ENCODE measurements around the gene GPR35.

GPR35 gene

GRCh38 chr2:240635121-240635997, 10.1 kb downstream of the GPR35 start:
- DNase-seq (ENCODE audit: extremely low spot score, insufficient read length, low read depth), result no peak
- FAIRE-seq, result no peak

GRCh38 chr2:240635998-240636547, 10.8 kb downstream of the GPR35 start:
- FAIRE-seq (no peak), DNase-seq (ENCODE audit: extremely low spot score, insufficient read length, low read depth) (no peak)

GRCh38 chr2:240636563-240637115, 11.4 kb downstream of the GPR35 start:
- no peak for FAIRE-seq
- no peak for DNase-seq (ENCODE audit: extremely low spot score, insufficient read length, low read depth)

GRCh38 chr2:240637116-240637900, 12.0 kb downstream of the GPR35 start:
- DNase-seq (ENCODE audit: extremely low spot score, insufficient read length, low read depth), result no peak
- FAIRE-seq, result no peak

GRCh38 chr2:240637901-240638345, 12.6 kb downstream of the GPR35 start:
- DNase-seq (ENCODE audit: extremely low spot score, insufficient read length, low read depth) (no peak), FAIRE-seq (no peak)

GRCh38 chr2:240638512-240639160, 13.4 kb downstream of the GPR35 start:
- no peak for DNase-seq (ENCODE audit: extremely low spot score, insufficient read length, low read depth)
- FAIRE-seq, result no peak

- no peak for DNase-seq (ENCODE audit: extremely low spot score, insufficient read length, low read depth)
- FAIRE-seq, result no peak
Measured at GRCh38 chr2:240639566-240639965, 14.3 kb downstream of the GPR35 start.

- FAIRE-seq (no peak), DNase-seq (ENCODE audit: extremely low spot score, insufficient read length, low read depth) (no peak)
Measured at GRCh38 chr2:240640939-240641338, 15.7 kb downstream of the GPR35 start.

- FAIRE-seq (no peak), DNase-seq (ENCODE audit: extremely low spot score, insufficient read length, low read depth) (no peak)
Measured at GRCh38 chr2:240642061-240642805, 17.0 kb downstream of the GPR35 start.

GRCh38 chr2:240642806-240643092, 17.5 kb downstream of the GPR35 start:
- no peak for FAIRE-seq

GRCh38 chr2:240643093-240643810, 18.0 kb downstream of the GPR35 start:
- DNase-seq (ENCODE audit: extremely low spot score, insufficient read length, low read depth) (no peak), FAIRE-seq (no peak)

More at GRCh38 chr2:240642806-240643092, 17.5 kb downstream of the GPR35 start:
- no peak for DNase-seq (ENCODE audit: extremely low spot score, insufficient read length, low read depth)

GRCh38 chr2:240643811-240644150, 18.5 kb downstream of the GPR35 start:
- FAIRE-seq (no peak), DNase-seq (ENCODE audit: extremely low spot score, insufficient read length, low read depth) (no peak)

- DNase-seq (ENCODE audit: extremely low spot score, insufficient read length, low read depth) (no peak), FAIRE-seq (no peak)
Measured at GRCh38 chr2:240644171-240644651, 18.9 kb downstream of the GPR35 start.

GRCh38 chr2:240644859-240645301, 19.6 kb downstream of the GPR35 start:
- FAIRE-seq, result no peak
- DNase-seq (ENCODE audit: extremely low spot score, insufficient read length, low read depth), result no peak

- DNase-seq (ENCODE audit: extremely low spot score, insufficient read length, low read depth), result no peak
- FAIRE-seq, result no peak
Measured at GRCh38 chr2:240645346-240645745, 20.1 kb downstream of the GPR35 start.

GRCh38 chr2:240645801-240646175, 20.5 kb downstream of the GPR35 start:
- DNase-seq (ENCODE audit: extremely low spot score, insufficient read length, low read depth), result no peak

GRCh38 chr2:240646176-240646899, 21.1 kb downstream of the GPR35 start:
- no peak for FAIRE-seq

More at GRCh38 chr2:240645801-240646175, 20.5 kb downstream of the GPR35 start:
- no peak for FAIRE-seq

GRCh38 chr2:240646900-240647502, 21.7 kb downstream of the GPR35 start:
- DNase-seq (ENCODE audit: extremely low spot score, insufficient read length, low read depth), result no peak
- FAIRE-seq, result no peak

More at GRCh38 chr2:240646176-240646899, 21.1 kb downstream of the GPR35 start:
- DNase-seq (ENCODE audit: extremely low spot score, insufficient read length, low read depth), result no peak

All from GM18507 (cell line).